EL (cell line): ENCODE results near the gene FXYD6.
"Not testable (repeated sequence)": the region's sequence is repeated elsewhere in the genome, so short reads cannot be mapped to it uniquely, and the experiment has no call there.

Source experiments
- DNase-seq: peaks from one replicate; pipeline ENCODE4 v3.0.0-alpha.2; 2016

Gene FXYD6, protein sequence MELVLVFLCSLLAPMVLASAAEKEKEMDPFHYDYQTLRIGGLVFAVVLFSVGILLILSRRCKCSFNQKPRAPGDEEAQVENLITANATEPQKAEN

DNA sequence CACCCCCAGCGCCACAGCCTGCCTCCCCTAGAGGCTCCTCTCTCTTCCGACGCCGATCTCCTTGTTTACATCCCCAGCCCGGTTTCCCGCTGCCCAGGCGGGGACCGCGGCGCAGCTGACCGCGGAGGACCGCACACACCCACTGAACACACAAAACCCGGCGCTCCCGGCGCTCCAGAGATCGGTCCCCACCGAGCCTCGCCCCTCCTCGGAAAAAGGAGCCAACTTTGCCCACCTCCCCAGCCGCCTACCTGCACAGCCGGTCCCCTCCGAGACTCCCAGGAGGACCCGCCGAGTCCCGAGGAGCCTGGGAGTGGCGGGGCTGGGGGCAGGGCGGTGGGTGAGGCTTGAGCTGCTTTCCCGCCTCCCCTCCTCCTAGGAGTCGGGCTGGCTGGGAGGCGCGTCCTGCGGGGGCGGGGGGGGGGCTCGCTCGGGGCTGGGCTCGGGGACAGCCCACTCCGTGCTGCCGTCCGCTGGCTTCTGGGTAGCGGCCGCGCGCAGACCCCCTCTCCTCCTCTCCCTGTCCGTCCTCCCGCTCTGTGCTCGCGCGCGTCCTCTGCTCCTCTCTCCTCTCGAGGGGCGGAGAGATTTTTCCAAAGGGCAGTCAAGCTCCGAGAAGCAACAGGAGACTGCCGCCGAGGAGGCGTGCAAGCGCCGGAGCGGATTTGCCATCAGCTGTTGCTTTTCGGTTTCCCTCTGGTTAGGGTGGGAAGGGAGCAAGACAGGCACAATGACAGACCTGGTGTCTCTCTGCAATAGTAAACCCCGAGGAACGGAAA is at the start of gene FXYD6:
Gene FXYD6 (minus strand): TSS at position 318 of the 779 bp plus-strand sequence. CDS start 33,882 bp downstream, outside the sequence.
- no peak for DNase-seq

DNA sequence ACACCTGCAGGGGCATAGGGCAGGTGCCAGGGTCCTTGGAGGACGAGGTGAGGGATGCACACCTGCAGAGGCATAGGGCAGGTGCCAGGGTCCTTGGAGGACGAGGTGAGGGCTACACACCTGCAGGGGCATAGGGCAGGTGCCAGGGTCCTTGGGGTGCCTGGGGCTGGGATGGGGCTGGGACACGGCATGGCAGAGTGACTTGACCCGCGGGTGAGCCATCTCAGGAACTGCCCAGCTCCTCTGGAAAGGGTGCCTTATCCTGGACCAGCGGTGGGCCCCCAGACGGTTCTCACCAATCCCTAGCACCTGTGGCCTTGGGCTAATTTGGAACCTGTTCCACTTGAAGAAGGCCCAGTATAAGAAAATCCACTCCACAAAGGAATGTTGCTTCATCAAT is 49.7 kb upstream of the FXYD6 start:
- not testable (repeated sequence) for DNase-seq

GRCh38 chr11:117925198-117925925 is 48.9 kb upstream of the FXYD6 start:
- no peak for DNase-seq

DNA sequence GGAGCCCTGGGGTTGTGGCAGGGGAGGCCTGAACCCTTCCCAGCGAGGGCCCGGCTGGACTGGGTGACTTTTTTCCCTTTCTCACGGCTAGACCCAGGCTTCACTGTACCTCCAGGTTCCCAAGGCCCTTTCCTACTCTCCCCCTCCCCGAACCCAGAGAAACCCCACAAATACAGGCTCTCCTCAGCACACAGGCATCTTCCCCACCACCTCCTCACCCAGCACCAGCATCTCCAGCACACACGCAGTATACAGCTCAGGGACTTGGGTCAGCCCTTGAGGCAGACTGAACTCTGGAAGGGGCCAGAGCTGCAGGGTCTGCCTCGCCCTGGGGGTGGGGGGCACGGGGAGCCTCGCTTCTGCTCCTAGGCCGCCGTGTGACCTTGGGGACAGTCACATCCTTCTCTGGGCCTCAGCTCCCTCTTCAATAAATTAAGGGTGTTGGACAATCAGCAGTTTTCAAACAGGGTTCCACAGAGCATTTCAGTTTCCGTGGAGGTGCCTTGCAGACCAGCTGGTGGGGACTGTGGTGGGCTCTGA is 48.2 kb upstream of the FXYD6 start:
- no peak for DNase-seq

DNA sequence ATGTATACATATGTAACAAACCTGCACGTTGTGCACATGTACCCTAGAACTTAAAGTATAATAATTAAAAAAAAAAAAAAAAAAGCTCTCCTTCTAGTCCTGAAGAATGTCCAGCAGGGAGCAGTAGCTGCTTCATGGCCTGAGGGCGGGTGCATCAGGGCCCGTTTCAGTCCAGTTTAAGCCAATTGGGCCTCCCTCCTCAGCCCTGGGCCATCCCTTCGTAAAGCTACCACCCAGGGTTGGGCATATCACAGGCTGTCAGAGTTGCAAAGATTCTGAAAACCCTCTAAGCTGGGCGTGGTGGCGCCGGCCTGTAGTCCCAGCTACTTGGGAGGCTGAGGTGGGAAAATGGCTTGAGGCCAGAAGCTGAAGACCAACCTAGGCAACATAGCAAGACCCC is 47.3 kb upstream of the FXYD6 start:
- DNase-seq: no peak

DNA sequence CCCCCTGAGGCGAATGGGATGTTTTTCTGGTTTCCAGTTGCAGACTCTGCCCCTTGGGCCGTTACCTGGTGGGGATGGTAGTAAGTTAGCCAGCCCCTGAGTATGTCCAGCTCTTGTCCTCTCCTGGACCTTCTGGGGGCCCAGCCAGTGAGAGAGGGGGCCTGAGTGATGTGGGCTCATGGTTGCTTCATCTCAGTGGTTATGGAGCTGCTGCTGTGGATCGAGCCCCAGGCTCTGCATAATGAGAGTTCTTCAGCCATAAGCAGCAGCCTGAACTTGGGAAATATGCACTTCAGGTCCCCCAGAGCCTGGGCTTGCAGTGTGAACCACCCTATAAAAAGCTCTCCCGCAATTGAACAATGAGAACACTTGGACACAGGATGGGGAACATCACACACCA is 46.8 kb upstream of the FXYD6 start:
- DNase-seq: no peak

DNA sequence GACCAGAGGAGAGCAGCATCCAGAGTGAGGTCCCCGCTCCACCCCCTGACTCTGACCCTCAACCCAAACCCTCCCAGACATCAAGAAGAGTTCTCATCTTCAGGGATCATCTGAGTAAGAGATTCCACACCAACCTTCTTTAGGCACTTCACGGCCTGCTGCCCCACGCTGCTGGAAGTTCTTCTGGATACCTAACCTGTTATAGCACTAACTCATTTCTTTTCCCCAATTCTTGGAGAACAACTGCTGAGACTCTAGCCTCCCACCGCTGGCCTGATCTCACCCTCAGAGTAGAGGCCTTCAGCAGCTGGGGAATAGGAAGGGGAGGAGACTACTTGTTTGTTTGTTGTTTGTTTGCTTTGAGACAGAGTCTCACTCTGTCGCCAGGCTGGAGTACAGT is 45.4 kb upstream of the FXYD6 start:
- no peak for DNase-seq

DNA sequence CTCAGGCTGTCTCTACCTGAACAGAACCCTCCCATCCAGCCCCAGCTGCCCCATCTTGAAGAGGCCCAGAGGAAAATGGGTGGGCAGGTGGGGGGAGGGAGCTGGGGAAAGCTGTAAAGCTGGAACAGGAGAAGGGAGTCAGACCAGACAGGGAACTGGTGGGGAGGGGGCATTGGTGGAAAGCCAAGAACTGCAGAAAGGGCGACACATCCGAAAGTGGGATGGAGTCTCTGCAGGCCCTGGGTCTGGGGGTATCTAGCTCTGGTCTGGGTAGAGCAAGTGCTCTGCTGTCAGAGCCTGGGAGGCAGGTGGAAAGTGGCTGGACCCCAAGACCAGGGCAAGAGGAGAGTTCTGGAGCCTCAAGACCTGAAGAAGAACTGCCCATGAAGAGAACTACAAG is 45.0 kb upstream of the FXYD6 start:
- no peak for DNase-seq

DNA sequence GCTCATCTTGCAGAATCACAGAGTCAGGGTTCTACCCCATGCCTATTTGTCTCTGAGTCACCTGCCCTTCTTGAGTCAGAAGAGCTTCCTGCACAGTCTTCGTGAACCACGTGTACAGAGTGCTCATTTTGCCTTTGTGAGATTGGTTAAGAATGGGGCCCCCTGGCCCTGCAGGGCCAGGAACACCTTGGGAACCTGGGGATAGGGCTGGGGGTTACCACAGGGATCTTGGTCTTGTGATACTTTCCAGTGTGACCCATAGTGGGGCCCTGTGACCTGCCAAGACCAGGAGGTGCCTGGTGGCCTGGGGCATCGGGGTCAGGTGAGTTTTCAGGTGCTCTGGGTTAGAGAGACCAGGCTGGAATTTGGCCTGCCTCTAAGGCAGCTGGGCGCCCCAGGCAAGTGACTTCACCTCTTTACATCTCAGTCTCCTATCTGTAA is 43.3 kb upstream of the FXYD6 start:
- no peak for DNase-seq

DNA sequence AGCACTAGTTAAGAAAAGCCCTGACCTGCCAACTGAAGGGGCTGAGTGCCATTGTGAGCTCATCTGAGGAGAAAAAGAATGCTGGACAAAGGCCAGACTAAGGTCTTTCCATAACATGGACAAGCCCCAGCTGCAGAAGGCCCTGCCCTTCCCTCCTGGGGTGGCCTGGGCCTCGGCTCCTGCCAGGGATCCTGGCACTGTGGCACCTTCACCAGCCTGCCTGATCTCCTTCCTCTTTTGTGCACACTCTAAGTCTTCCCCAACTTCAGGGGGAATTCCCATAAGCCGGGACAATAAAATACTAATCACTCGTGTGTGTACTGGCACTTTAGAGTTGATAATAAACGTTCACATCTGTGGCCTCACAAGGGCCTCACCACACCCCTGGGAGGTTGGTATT is 42.9 kb upstream of the FXYD6 start:
- DNase-seq: no peak

DNA sequence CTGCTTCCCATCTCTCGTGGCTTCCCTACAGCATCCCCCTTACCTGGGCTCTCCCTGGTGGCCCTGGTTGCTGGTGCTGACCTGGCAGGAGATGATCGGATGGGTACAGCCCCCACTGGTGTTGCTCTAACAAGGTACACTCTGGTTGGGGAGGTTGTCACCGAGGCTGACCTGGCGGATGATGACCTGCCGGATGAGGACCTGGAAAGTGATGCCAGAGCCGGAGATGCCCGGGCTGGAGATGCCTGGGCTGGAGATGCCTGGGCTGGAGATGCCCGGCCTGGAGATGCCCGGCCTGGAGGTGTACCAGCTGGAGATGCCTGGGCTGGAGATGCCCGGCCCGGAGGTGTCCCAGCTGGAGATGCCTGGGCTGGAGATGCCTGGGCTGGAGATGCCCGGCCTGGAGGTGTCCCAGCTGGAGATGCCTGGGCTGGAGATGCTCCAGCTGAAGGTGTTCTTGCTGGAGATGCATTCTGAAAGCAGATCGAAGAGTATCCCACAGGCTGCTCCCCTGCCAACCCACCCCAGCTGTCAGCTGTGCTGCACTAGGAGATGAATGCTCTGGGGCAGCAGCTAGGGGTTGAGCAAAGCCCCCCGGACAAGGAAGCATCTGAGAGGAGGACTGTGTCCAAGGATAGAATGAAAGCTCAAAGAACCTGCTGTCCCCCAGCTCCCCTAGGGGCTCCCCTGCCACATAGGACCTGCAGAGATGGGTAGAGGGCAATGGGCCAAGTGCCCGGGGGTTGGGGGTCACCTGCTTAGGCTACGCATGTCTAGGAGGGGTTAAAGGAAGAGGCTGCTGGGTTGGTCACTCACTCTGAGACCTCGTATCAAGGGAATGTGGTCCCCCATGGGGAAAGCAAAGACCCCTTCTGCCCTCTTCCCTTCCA is 42.2 kb upstream of the FXYD6 start:
- no peak for DNase-seq

GRCh38 chr11:117917591-117918151 is 41.2 kb upstream of the FXYD6 start:
- DNase-seq: no peak

DNA sequence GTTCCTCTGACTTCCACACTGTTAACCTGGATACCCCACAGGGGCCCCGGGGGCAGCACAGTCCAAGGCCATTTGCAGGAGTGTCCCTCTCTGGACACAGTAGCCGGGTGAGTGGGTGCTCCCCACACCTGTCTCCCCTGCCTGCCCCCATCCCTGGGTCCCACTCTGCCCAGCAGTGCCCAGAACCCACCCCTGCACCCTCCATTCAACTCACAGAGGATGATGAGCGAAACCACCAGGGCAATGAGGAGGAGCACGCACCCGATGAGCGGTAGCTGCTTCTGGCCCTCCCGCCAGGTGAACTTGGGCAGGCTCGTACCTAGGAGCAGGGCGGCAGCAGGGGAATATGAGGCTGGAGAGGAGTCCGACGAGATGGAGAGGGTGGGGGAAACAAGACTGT is 40.5 kb upstream of the FXYD6 start:
- DNase-seq: no peak

- no peak for DNase-seq
Observed at GRCh38 chr11:117915672-117916235, 39.3 kb upstream of the FXYD6 start.

GRCh38 chr11:117914991-117915618 is 38.6 kb upstream of the FXYD6 start:
- DNase-seq: no peak

GRCh38 chr11:117914398-117914761 is 37.9 kb upstream of the FXYD6 start:
- DNase-seq: no peak

GRCh38 chr11:117913736-117914397 is 37.4 kb upstream of the FXYD6 start:
- no peak for DNase-seq

GRCh38 chr11:117912497-117912896 is 36.0 kb upstream of the FXYD6 start:
- no peak for DNase-seq

- DNase-seq: no peak
Observed at GRCh38 chr11:117911694-117912093, 35.2 kb upstream of the FXYD6 start.

- no peak for DNase-seq
Observed at GRCh38 chr11:117910941-117911655, 34.6 kb upstream of the FXYD6 start.
